ENCODE measurements around the gene EHD4.

DNA sequence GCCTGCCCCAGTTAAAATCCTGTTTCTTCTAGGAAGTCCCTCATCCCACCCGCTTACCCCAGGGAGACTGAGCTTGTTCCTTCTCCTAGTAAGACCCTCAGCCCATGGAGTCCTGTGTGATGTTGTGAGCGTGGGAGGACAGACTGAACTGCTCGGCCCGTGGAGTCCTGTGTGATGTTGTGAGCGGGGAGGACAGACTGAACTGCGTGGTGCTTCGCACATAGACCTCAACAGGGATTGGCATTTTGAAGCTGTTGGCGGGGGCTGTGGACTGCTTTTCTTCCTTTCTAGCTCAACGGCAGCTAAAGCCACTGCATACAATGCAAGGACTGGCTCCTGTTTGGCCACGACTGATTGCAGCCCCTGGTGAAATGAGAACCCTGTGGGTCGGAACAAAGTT lies 76.9 kb downstream of the EHD4 start:
- TF ChIP-seq, protein P1, sequence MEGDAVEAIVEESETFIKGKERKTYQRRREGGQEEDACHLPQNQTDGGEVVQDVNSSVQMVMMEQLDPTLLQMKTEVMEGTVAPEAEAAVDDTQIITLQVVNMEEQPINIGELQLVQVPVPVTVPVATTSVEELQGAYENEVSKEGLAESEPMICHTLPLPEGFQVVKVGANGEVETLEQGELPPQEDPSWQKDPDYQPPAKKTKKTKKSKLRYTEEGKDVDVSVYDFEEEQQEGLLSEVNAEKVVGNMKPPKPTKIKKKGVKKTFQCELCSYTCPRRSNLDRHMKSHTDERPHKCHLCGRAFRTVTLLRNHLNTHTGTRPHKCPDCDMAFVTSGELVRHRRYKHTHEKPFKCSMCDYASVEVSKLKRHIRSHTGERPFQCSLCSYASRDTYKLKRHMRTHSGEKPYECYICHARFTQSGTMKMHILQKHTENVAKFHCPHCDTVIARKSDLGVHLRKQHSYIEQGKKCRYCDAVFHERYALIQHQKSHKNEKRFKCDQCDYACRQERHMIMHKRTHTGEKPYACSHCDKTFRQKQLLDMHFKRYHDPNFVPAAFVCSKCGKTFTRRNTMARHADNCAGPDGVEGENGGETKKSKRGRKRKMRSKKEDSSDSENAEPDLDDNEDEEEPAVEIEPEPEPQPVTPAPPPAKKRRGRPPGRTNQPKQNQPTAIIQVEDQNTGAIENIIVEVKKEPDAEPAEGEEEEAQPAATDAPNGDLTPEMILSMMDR (optimal IDR thresholded peaks at IDR 0.05 in 1 of 3, IDR thresholded peaks at IDR 0.05 in 1 of 3, conservative IDR thresholded peaks at IDR 0.05 in 1 of 3; ENCODE audit: extremely low read depth in 1 of 3, insufficient read depth in 2 of 3, low read length in 3 of 3) = no peak
- no peak for TF ChIP-seq EZH2 (IDR thresholded peaks at IDR 0.05; ENCODE audit: low read length)
